SJCRH30 (cell line): ENCODE data around the gene SEPTIN5. TPM values are rescaled to one million over a fixed set of nuclear protein-coding genes. Genes with fewer than 3 reads are reported as not detected.

ENCODE experiments used
- DNase-seq, 2 experiments: peaks; one replicate each; pipeline ENCODE4 v3.0.0-alpha.2; 2015 to 2020
- H3K27ac ChIP-seq: fragments of 250-450 bp; sonication (Bioruptor Pico); 2 replicates; pipeline ENCODE4 v1.5.1; 2020; ENCODE audit warnings: mild to moderate bottlenecking, moderate library complexity
- H3K27me3 ChIP-seq: fragments of 250-450 bp; sonication (Bioruptor Pico); 2 replicates; pipeline ENCODE4 v1.5.1; 2020; ENCODE audit warnings: mild to moderate bottlenecking, moderate library complexity
- H3K36me3 ChIP-seq: fragments of 250-450 bp; sonication (Bioruptor Pico); 2 replicates; pipeline ENCODE4 v1.5.1; 2020; ENCODE audit warnings: mild to moderate bottlenecking, moderate library complexity
- H3K4me1 ChIP-seq: fragments of 250-450 bp; sonication (Bioruptor Pico); 2 replicates; pipeline ENCODE4 v1.5.1; 2020; ENCODE audit warnings: mild to moderate bottlenecking, moderate library complexity
- H3K4me3 ChIP-seq: fragments of 250-450 bp; sonication (Bioruptor Pico); 2 replicates; pipeline ENCODE4 v1.5.1; 2020; ENCODE audit warnings: mild to moderate bottlenecking, moderate library complexity
- H3K9me3 ChIP-seq: fragments of 250-450 bp; sonication (Bioruptor Pico); replicated peaks from 2 replicates; pipeline ENCODE4 v1.5.1; 2020; ENCODE audit warnings: mild to moderate bottlenecking, moderate library complexity
- total RNA-seq: library from RNA; depleted of rRNA; stranded (reverse); fragments of >200 nt; shearing (Covaris generic); gene quantifications from 2 replicates; pipeline ENCODE4 v1.2.3, GENCODE V29; 2014; rRNA removed

Gene SEPTIN5
- total RNA-seq, result 11.2 and 11.9 TPM in 2 replicates

- Histone ChIP-seq H3K27ac (no peak within 1 kb of the TSS), H3K4me3 (peak within 1 kb of the TSS; percentile 64), H3K36me3 (no peaks in the 10 kb centered on the region), H3K4me1 (0 out of 2 replicates have a peak, but pooled peaks cover 3% of the 10 kb centered on the region), H3K9me3 (no peaks in the 10 kb centered on the region), H3K27me3 (peaks cover 11% of the 10 kb centered on the region; the same call in 1 of the 2 replicates)
- no peak for DNase-seq
Observed at GRCh38 chr22:19714312-19715187, at the start of gene SEPTIN5. Gene SEPTIN5 (plus strand): TSS chr22:19714503. CDS start chr22:19714589, 86 bp downstream.

DNA sequence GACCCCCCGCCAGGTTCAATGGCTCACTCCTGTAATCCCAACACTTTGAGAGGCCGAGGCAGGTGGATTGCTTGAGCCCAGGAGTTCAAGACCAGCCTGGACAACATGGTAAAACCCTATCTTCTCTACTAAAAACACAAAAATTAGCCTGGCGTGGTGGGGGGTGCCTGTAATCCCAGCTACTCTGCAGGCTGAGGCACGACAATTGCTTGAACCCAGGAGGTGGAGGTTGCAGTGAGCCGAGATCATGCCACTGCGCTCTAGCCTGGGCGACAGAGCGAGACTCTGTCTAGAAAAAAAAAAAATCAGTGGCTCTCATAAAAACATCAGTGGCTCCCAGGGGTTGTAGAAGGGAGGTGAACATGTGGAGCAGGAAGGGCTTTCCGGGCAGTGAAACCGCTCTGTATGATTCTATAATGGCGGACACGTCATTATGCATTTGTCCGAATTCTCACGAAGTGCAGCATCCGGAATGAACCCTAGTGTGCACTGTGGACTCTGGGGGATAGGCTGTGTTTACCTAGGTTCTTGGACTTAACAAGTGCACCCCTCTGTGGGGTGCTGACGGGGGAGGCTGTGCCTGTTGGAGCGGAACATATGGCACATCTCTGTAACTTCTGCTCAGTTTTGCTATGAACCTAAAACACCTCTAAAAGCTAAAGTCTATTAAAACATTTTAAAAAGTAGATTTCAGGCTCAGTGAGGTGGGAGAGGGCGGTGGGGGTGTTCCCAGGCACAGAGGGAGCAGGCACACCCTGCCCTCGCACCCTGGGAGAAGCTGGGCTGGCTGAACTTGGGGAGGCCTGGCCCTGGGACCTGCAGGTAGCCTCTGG lies 49.1 kb upstream of the SEPTIN5 start:
- Histone ChIP-seq H3K27me3 (no peaks in the 10 kb centered on the region), H3K4me1 (peaks cover 25% of the 10 kb centered on the region), H3K36me3 (no peaks in the 10 kb centered on the region), H3K4me3 (no peak overlapping the region), H3K9me3 (no peaks in the 10 kb centered on the region), H3K27ac (no peak overlapping the region)
- no peak for DNase-seq

GRCh38 chr22:19665784-19666672 lies 48.3 kb upstream of the SEPTIN5 start:
- Histone ChIP-seq H3K4me1 (peaks cover 25% of the 10 kb centered on the region), H3K36me3 (no peaks in the 10 kb centered on the region)

DNA sequence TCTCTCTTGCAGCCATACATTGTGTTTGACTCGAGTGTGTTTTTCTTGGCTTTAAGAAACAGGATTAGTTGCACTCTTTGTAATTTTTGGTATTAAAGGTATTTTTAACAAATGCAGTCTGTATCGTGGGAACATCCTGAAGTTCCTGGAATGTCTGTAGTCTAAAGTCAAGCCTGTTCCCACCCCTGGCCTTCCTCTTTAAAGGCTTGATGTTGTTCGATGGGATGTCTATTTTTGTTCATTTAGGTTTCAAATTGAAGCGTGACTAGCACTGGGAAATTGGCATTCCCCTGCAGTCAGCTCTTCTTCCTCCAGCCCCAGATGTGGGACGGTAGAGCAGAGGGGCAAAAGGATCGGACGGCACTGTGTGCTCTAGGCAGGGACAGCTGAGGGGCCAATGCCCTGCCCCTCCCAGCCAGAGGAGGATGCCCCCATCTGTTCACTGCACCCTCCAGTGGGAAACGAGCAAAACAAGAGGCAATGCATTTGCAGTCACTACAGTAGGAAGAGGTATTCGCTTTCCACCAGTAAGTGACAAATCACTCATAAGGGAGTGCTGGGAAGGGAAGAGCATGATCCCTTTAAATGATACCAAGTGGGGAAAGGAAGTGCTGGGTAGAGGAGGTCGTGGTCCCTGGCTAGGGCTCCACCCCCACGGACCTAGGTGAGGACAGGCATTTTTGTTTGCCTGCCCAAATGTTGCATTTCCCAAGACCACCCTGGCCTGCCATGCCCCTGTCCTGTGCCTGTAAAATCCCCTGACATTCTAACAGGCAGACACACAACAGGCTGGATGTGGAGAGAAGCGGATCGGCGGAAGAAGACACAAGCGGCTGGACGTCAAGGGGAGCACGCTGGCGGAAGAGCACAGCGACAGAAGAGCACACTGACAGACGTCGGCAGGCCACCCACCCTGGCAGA lies 47.4 kb upstream of the SEPTIN5 start:
- no peaks in the 10 kb centered on the region for H3K27me3 ChIP-seq
- peaks cover 25% of the 10 kb centered on the region for H3K4me1 ChIP-seq
- H3K36me3 ChIP-seq, result no peaks in the 10 kb centered on the region
- H3K27ac ChIP-seq, result peak overlapping the region; percentile 6; the same call in 1 of the 2 replicates
- no peak overlapping the region for H3K4me3 ChIP-seq
- peak; percentile 43 to 55 for DNase-seq
- 0 out of 2 replicates have a peak, but pooled peaks cover 3% of the 10 kb centered on the region for H3K9me3 ChIP-seq

More at GRCh38 chr22:19665784-19666672, 48.3 kb upstream of the SEPTIN5 start:
- no peak for DNase-seq
- Histone ChIP-seq H3K27ac (peak overlapping the region; percentile 6; the same call in 1 of the 2 replicates), H3K27me3 (no peaks in the 10 kb centered on the region), H3K4me3 (no peak overlapping the region), H3K9me3 (no peaks in the 10 kb centered on the region)

GRCh38 chr22:19667872-19668740 lies 46.2 kb upstream of the SEPTIN5 start:
- Histone ChIP-seq H3K36me3 (no peaks in the 10 kb centered on the region), H3K9me3 (0 out of 2 replicates have a peak, but pooled peaks cover 3% of the 10 kb centered on the region), H3K4me1 (peaks cover 24% of the 10 kb centered on the region), H3K4me3 (no peak overlapping the region), H3K27me3 (no peaks in the 10 kb centered on the region), H3K27ac (no peak overlapping the region)
- no peak for DNase-seq

DNA sequence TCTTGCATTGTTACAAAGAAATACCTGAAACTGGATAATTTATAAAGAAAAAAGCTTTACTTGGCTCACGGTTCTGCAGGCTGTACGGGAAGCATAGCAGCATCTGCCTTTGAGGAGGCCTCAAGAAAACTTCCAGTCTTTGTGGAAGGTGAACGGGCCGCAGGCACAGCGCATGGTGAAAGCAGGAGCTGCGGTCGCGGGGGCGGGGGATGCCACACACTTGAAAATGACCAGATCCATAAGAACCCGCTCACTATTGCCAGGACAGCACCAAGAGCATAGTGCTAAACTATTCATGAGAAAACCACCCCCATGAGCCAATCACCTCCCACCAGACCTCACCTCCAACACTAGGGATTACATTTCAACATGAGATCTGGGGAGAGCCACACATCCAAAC lies 45.6 kb upstream of the SEPTIN5 start:
- H3K4me1 ChIP-seq, result peaks cover 22% of the 10 kb centered on the region

GRCh38 chr22:19669570-19669969 lies 44.7 kb upstream of the SEPTIN5 start:
- DNase-seq, result no peak
- H3K36me3 ChIP-seq, result no peaks in the 10 kb centered on the region
- H3K27ac ChIP-seq, result no peak overlapping the region
- 0 out of 2 replicates have a peak, but pooled peaks cover 3% of the 10 kb centered on the region for H3K9me3 ChIP-seq
- peaks cover 17% of the 10 kb centered on the region for H3K4me1 ChIP-seq
- no peaks in the 10 kb centered on the region for H3K27me3 ChIP-seq
- H3K4me3 ChIP-seq, result no peak overlapping the region

More for the DNA sequence above, 45.6 kb upstream of the SEPTIN5 start:
- Histone ChIP-seq H3K27me3 (no peaks in the 10 kb centered on the region), H3K4me3 (no peak overlapping the region), H3K36me3 (no peaks in the 10 kb centered on the region), H3K27ac (no peak overlapping the region), H3K9me3 (0 out of 2 replicates have a peak, but pooled peaks cover 3% of the 10 kb centered on the region)
- no peak for DNase-seq

DNA sequence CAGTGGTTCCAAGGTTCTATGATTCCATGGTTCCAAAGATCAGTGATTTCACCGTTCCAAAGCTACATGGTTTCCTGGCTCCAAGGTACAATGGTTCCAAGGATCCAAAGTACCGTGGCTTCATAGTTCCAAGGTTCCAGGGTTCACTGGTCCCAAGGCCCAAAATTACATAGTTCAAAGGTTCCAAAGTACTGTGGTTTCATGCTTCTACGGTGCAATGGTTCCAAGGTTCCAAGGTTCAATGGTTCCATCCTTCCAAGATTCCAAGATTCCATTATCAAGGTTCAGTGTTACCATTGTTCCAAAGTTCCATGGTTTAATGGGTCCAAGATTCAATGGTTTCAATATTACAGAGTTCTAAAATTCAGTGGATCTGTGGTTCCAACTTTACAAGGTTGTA lies 43.0 kb upstream of the SEPTIN5 start:
- 0 out of 2 replicates have a peak, but pooled peaks cover 3% of the 10 kb centered on the region for H3K9me3 ChIP-seq
- H3K4me1 ChIP-seq, result peaks cover 13% of the 10 kb centered on the region
- H3K27me3 ChIP-seq, result no peaks in the 10 kb centered on the region
- no peak overlapping the region for H3K27ac ChIP-seq
- no peaks in the 10 kb centered on the region for H3K36me3 ChIP-seq
- DNase-seq, result no peak
- no peak overlapping the region for H3K4me3 ChIP-seq

DNA sequence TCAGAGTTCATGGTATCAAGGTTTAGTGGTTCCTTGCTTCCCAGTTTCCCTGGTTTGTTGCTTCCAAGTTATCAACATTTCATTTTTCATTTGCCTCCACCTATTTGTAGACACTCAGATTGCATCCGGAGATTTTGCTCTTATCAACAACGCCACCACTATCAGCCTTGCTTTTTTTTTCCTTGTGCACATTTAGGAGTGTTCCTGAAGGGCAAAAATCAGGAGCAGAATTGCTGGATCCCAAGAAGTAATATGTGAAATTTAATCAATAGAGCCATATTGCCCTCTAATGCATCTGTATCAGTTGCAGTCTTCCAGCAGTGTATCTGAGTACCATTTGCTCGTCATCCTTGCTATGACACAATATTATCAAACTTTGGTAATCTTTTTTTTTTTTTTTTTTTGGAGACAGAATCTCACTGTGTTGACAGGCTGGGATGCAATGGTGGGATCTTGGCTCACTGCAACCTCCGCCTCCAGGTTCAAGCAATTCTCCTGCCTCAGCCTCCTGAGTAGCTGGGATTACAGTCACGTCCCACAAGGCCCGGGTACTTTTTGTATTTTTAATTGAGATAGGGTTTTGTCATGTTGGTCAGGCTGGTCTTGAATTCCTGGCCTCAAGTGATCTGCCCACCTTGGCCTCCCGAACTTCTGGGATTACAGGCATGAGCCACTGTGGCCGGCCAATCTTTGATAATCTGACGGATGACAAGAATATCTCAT lies 42.1 kb upstream of the SEPTIN5 start:
- Histone ChIP-seq H3K4me3 (no peak overlapping the region), H3K4me1 (peaks cover 4% of the 10 kb centered on the region), H3K27ac (no peak overlapping the region), H3K27me3 (no peaks in the 10 kb centered on the region), H3K9me3 (0 out of 2 replicates have a peak, but pooled peaks cover 4% of the 10 kb centered on the region), H3K36me3 (no peaks in the 10 kb centered on the region)
- no peak for DNase-seq

DNA sequence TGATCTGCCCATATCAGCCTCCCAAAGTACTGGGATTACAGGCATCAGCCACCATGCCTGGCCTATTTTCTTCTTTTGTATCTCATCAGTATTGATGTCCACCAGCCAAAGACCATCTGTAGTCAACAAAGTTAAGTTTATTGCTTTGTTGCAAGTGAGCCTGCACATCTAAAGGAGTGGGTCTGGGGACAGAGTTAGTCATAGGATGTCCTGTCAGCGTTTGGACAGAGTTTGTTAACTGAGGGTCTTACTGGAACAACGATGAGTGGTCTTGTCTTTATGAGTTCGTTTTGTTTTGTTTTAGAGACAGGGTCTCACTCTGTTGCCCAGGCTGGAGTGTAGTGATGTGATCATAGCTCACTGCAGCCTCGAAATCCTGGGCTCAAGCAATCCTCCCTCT lies 40.6 kb upstream of the SEPTIN5 start:
- H3K4me1 ChIP-seq, result peaks cover 3% of the 10 kb centered on the region; the same call in 1 of the 2 replicates
- H3K4me3 ChIP-seq, result no peak overlapping the region
- no peaks in the 10 kb centered on the region for H3K36me3 ChIP-seq
- no peak overlapping the region for H3K27ac ChIP-seq
- DNase-seq, result no peak
- no peaks in the 10 kb centered on the region for H3K27me3 ChIP-seq
- 0 out of 2 replicates have a peak, but pooled peaks cover 5% of the 10 kb centered on the region for H3K9me3 ChIP-seq

GRCh38 chr22:19674129-19674928 lies 40.0 kb upstream of the SEPTIN5 start:
- DNase-seq, result no peak
- no peak overlapping the region for H3K4me3 ChIP-seq

More at GRCh38 chr22:19674129-19674928, 40.0 kb upstream of the SEPTIN5 start:
- H3K27me3 ChIP-seq, result no peaks in the 10 kb centered on the region
- H3K27ac ChIP-seq, result no peak overlapping the region
- peaks cover 3% of the 10 kb centered on the region; the same call in 1 of the 2 replicates for H3K4me1 ChIP-seq
- H3K36me3 ChIP-seq, result no peaks in the 10 kb centered on the region
- H3K9me3 ChIP-seq, result 0 out of 2 replicates have a peak, but pooled peaks cover 5% of the 10 kb centered on the region
